GM23338 (cell line): ENCODE data around the gene STRC. TPM values are rescaled to one million over a fixed set of nuclear protein-coding genes. Genes with fewer than 3 reads are reported as not detected.

Experiments used
- ATAC-seq: fragments of 200-7000 bp; cut with Tn5 transposase; 3 replicates; pipeline ENCODE4 v1.9.1; 2020
- DNase-seq: peaks from one replicate; pipeline ENCODE4 v3.0.0-alpha.2; 2015; ENCODE audit warnings: low spot score
- H2AFZ ChIP-seq: fragments of 200-600 bp; sonication (generic); 2 replicates; pipeline ENCODE4 v1.8.0; 2016; ENCODE audit warnings: antibody characterized with exemption, mild to moderate bottlenecking, moderate library complexity
- H3F3A ChIP-seq: fragments of 200-600 bp; sonication (generic); replicated peaks from 2 replicates; pipeline ENCODE4 v1.8.0; 2017; ENCODE audit warnings: antibody characterized with exemption, mixed run types, low read depth
- H3K27ac ChIP-seq: fragments of 200-600 bp; sonication (generic); 2 replicates; pipeline ENCODE4 v1.6.1; 2016; ENCODE audit warnings: low read depth
- H3K27me3 ChIP-seq: fragments of 200-600 bp; sonication (generic); 2 replicates; pipeline ENCODE4 v1.8.0; 2016; ENCODE audit warnings: mild to moderate bottlenecking, mixed run types, moderate library complexity; ENCODE audit not compliant: insufficient read depth
- H3K36me3 ChIP-seq: fragments of 200-600 bp; sonication (generic); 2 replicates; pipeline ENCODE4 v1.8.0; 2016; ENCODE audit warnings: mild to moderate bottlenecking; ENCODE audit not compliant: insufficient read depth
- H3K4me1 ChIP-seq: fragments of 200-600 bp; sonication (generic); 2 replicates; pipeline ENCODE4 v1.8.0; 2016; ENCODE audit warnings: mild to moderate bottlenecking, moderate library complexity; ENCODE audit not compliant: insufficient read depth
- H3K4me2 ChIP-seq: fragments of 200-600 bp; sonication (generic); 2 replicates; pipeline ENCODE4 v1.7.1; 2017; ENCODE audit warnings: mixed run types
- H3K4me3 ChIP-seq: fragments of 200-600 bp; sonication (generic); 2 replicates; pipeline ENCODE4 v1.6.1; 2016; ENCODE audit warnings: mixed run types
- H3K79me2 ChIP-seq: fragments of 200-600 bp; sonication (generic); replicated peaks from 2 replicates; pipeline ENCODE4 v1.8.0; 2017; ENCODE audit warnings: mild to moderate bottlenecking; ENCODE audit not compliant: insufficient read depth
- H3K9me2 ChIP-seq: fragments of 200-600 bp; sonication (generic); 2 replicates; pipeline ENCODE4 v1.8.0; 2017; ENCODE audit not compliant: insufficient read depth
- H4K20me1 ChIP-seq: fragments of 200-600 bp; sonication (generic); replicated peaks from 2 replicates; pipeline ENCODE4 v1.8.0; 2017; ENCODE audit warnings: mild to moderate bottlenecking; ENCODE audit not compliant: insufficient read depth
- H3K27ac Mint-ChIP-seq: 2 replicates; pipeline ENCODE4 v1.8.0; 2020; ENCODE audit warnings: inconsistent platforms, mild to moderate bottlenecking, moderate library complexity, mixed read lengths
- H3K27me3 Mint-ChIP-seq: 3 replicates; pipeline ENCODE4 v1.8.0; 2022; ENCODE audit warnings: low read depth, mild to moderate bottlenecking, moderate library complexity, mixed read lengths, inconsistent platforms; ENCODE audit not compliant: insufficient read depth, poor library complexity
- H3K36me3 Mint-ChIP-seq: 3 replicates; pipeline ENCODE4 v1.8.0; 2021; ENCODE audit warnings: low read depth, mild to moderate bottlenecking, inconsistent platforms, moderate library complexity, mixed read lengths
- H3K4me1 Mint-ChIP-seq: 3 replicates; pipeline ENCODE4 v1.8.0; 2020; ENCODE audit warnings: mild to moderate bottlenecking, inconsistent platforms, mixed read lengths
- H3K4me3 Mint-ChIP-seq: 3 replicates; pipeline ENCODE4 v1.8.0; 2021; ENCODE audit warnings: moderate library complexity, mild to moderate bottlenecking, inconsistent platforms, mixed read lengths
- H3K9me3 Mint-ChIP-seq: 3 replicates; pipeline ENCODE4 v1.8.0; 2020; ENCODE audit warnings: moderate library complexity, mild to moderate bottlenecking, inconsistent platforms, mixed read lengths
- EZH2 ChIP-seq: fragments of 200-600 bp; sonication (generic); IDR thresholded peaks from one replicate; pipeline ENCODE4 v1.8.0; 2017; ENCODE audit warnings: antibody characterized with exemption, mild to moderate bottlenecking, low read depth; ENCODE audit not compliant: unreplicated experiment
- JUNB ChIP-seq: IDR thresholded peaks from one replicate; pipeline ENCODE4 v1.6.1; 2016; ENCODE audit warnings: antibody characterized with exemption; ENCODE audit not compliant: unreplicated experiment
- NANOG ChIP-seq: IDR thresholded peaks from 2 replicates; pipeline ENCODE4 v1.6.1; 2016; ENCODE audit warnings: antibody characterized with exemption, borderline replicate concordance
- POLR2AphosphoS5 ChIP-seq: IDR thresholded peaks from 2 replicates; pipeline ENCODE4 v1.6.1; 2016; ENCODE audit warnings: antibody characterized with exemption, low read depth
- STAT1 ChIP-seq: IDR thresholded peaks from one replicate; pipeline ENCODE4 v1.6.1; 2016; ENCODE audit warnings: antibody characterized with exemption; ENCODE audit not compliant: unreplicated experiment
- ZNF114 ChIP-seq: fragments of 250-450 bp; sonication (Bioruptor Pico); IDR thresholded peaks from 2 replicates; pipeline ENCODE4 v1.5.0; 2020; ENCODE audit warnings: mild to moderate bottlenecking, moderate library complexity
- ZNF331 ChIP-seq: fragments of 250-450 bp; sonication (Bioruptor Pico); IDR thresholded peaks from 2 replicates; pipeline ENCODE4 v1.5.0; 2020; ENCODE audit warnings: low read depth, mild to moderate bottlenecking, moderate library complexity
- polyA plus RNA-seq: library from polyadenylated mRNA; unstranded; fragments of >200 nt; fragmentation: Nextera tagmentation; extraction: Ambion mirVana; gene quantifications from 2 replicates; pipeline ENCODE4 v1.2.1, GENCODE V29; 2016
- total RNA-seq: library from RNA; depleted of rRNA; stranded (reverse); fragments of >200 nt; shearing (Covaris generic); gene quantifications from 2 replicates; pipeline ENCODE4 v1.2.3, GENCODE V29; 2014
- TF ChIP-seq, protein P1 (sequence below), 2 experiments: fragments of 200-600 bp in 1 of 2; sonication (generic) in 1 of 2; conservative IDR thresholded peaks; 2 replicates each; pipeline versions ENCODE4 v1.5.1 to v1.6.1; 2016 to 2017; ENCODE audit warnings: antibody characterized with exemption in 2 of 2, low read depth in 2 of 2, mild to moderate bottlenecking in 2 of 2, moderate library complexity in 1 of 2
- TF ChIP-seq, protein P2 (sequence below): IDR thresholded peaks from 2 replicates; pipeline ENCODE4 v1.6.1; 2016; ENCODE audit warnings: antibody characterized with exemption
- TF ChIP-seq, protein P3 (sequence below): IDR thresholded peaks from one replicate; pipeline ENCODE4 v1.6.1; 2018; ENCODE audit warnings: antibody characterized with exemption; ENCODE audit not compliant: unreplicated experiment
- TF ChIP-seq, protein P4 (sequence below): fragments of 250-450 bp; sonication (Bioruptor Pico); IDR thresholded peaks from 2 replicates; pipeline ENCODE4 v1.5.0; 2020; ENCODE audit warnings: mild to moderate bottlenecking, moderate library complexity

The STRC gene
- total and polyA plus RNA-seq, 2 experiments from 2014 or later: 0.40 to 0.45 TPM

DNA sequence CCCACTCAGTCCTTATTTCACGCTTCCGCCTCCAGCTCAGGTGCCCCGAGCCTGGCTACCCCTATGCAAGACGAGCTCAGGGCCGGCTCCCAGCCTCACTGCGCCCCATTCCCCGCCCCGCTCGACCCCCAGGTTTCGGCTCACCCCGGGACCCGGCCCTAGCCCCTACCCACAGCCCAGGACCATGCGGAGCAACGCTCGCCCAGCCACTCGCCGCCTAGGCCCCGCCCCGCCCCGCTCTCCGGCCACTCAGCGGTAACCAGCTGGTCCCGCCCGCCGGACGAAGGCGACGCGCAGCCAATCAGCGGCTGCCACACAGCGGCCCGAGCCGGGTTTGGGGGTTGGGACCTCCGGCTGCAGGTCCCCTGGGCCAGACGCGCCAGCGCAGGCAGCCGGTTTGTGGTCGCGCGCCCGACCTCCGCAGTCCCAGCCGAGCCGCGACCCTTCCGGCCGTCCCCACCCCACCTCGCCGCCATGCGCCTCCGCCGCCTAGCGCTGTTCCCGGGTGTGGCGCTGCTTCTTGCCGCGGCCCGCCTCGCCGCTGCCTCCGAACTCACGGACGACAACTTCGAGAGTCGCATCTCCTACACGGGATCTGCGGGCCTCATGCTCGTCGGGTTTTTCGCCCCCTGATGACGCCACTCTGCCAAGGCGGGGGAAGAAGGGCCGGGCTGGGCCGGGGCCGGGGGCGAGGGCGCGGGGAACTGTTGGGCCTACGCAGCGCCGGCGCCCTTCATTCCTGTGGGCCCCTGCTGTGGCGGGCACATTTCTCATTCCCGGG, 30.2 kb upstream of the STRC start, which contains the start of gene CATSPER2:
Gene CATSPER2 (minus strand): TSS at position 196 of the 781 bp plus-strand sequence. CDS start 783 bp downstream, outside the sequence.
- H3K36me3 ChIP-seq: no peaks in the 10 kb centered on the region; the same call in 1 of the 2 replicates
- no peak within 1 kb of the TSS for H3K27ac ChIP-seq
- ATAC-seq (peak; percentile 81), DNase-seq (peak; percentile 34)
- no peaks in the 10 kb centered on the region for H3K79me2 ChIP-seq
- Mint-ChIP-seq H3K27ac (no peak within 1 kb of the TSS), H3K4me1 (no peaks in the 10 kb centered on the region), H3K4me3 (no peak within 1 kb of the TSS), H3K27me3 (no peaks in the 10 kb centered on the region), H3K9me3 (peaks cover 26% of the 10 kb centered on the region), H3K36me3 (peaks cover 35% of the 10 kb centered on the region)
- H2AFZ ChIP-seq: no peak within 1 kb of the TSS
- no peak within 1 kb of the TSS for H3K4me2 ChIP-seq
- H4K20me1 ChIP-seq: no peaks in the 10 kb centered on the region
- no peaks in the 10 kb centered on the region for H3K4me1 ChIP-seq
- H3K9me2 ChIP-seq: no peaks in the 10 kb centered on the region
- H3K4me3 ChIP-seq: no peak within 1 kb of the TSS
- no peaks in the 10 kb centered on the region for H3K27me3 ChIP-seq
- TF ChIP-seq, protein P1, sequence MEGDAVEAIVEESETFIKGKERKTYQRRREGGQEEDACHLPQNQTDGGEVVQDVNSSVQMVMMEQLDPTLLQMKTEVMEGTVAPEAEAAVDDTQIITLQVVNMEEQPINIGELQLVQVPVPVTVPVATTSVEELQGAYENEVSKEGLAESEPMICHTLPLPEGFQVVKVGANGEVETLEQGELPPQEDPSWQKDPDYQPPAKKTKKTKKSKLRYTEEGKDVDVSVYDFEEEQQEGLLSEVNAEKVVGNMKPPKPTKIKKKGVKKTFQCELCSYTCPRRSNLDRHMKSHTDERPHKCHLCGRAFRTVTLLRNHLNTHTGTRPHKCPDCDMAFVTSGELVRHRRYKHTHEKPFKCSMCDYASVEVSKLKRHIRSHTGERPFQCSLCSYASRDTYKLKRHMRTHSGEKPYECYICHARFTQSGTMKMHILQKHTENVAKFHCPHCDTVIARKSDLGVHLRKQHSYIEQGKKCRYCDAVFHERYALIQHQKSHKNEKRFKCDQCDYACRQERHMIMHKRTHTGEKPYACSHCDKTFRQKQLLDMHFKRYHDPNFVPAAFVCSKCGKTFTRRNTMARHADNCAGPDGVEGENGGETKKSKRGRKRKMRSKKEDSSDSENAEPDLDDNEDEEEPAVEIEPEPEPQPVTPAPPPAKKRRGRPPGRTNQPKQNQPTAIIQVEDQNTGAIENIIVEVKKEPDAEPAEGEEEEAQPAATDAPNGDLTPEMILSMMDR (conservative IDR thresholded peaks at IDR 0.05; ENCODE audit: low read depth in 2 of 2): no peak
- no peak for TF ChIP-seq STAT1
- TF ChIP-seq POLR2AphosphoS5: no peak
- TF ChIP-seq, protein P2, sequence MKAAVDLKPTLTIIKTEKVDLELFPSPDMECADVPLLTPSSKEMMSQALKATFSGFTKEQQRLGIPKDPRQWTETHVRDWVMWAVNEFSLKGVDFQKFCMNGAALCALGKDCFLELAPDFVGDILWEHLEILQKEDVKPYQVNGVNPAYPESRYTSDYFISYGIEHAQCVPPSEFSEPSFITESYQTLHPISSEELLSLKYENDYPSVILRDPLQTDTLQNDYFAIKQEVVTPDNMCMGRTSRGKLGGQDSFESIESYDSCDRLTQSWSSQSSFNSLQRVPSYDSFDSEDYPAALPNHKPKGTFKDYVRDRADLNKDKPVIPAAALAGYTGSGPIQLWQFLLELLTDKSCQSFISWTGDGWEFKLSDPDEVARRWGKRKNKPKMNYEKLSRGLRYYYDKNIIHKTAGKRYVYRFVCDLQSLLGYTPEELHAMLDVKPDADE: no peak
- no peak for TF ChIP-seq NANOG
- TF ChIP-seq JUNB: no peak
- TF ChIP-seq ZNF331 (CRISPR knock-in tag): no peak
- TF ChIP-seq, protein P3, sequence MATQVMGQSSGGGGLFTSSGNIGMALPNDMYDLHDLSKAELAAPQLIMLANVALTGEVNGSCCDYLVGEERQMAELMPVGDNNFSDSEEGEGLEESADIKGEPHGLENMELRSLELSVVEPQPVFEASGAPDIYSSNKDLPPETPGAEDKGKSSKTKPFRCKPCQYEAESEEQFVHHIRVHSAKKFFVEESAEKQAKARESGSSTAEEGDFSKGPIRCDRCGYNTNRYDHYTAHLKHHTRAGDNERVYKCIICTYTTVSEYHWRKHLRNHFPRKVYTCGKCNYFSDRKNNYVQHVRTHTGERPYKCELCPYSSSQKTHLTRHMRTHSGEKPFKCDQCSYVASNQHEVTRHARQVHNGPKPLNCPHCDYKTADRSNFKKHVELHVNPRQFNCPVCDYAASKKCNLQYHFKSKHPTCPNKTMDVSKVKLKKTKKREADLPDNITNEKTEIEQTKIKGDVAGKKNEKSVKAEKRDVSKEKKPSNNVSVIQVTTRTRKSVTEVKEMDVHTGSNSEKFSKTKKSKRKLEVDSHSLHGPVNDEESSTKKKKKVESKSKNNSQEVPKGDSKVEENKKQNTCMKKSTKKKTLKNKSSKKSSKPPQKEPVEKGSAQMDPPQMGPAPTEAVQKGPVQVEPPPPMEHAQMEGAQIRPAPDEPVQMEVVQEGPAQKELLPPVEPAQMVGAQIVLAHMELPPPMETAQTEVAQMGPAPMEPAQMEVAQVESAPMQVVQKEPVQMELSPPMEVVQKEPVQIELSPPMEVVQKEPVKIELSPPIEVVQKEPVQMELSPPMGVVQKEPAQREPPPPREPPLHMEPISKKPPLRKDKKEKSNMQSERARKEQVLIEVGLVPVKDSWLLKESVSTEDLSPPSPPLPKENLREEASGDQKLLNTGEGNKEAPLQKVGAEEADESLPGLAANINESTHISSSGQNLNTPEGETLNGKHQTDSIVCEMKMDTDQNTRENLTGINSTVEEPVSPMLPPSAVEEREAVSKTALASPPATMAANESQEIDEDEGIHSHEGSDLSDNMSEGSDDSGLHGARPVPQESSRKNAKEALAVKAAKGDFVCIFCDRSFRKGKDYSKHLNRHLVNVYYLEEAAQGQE: no peak
- no peak for TF ChIP-seq ZNF114 (CRISPR knock-in tag)
- TF ChIP-seq, protein P4, sequence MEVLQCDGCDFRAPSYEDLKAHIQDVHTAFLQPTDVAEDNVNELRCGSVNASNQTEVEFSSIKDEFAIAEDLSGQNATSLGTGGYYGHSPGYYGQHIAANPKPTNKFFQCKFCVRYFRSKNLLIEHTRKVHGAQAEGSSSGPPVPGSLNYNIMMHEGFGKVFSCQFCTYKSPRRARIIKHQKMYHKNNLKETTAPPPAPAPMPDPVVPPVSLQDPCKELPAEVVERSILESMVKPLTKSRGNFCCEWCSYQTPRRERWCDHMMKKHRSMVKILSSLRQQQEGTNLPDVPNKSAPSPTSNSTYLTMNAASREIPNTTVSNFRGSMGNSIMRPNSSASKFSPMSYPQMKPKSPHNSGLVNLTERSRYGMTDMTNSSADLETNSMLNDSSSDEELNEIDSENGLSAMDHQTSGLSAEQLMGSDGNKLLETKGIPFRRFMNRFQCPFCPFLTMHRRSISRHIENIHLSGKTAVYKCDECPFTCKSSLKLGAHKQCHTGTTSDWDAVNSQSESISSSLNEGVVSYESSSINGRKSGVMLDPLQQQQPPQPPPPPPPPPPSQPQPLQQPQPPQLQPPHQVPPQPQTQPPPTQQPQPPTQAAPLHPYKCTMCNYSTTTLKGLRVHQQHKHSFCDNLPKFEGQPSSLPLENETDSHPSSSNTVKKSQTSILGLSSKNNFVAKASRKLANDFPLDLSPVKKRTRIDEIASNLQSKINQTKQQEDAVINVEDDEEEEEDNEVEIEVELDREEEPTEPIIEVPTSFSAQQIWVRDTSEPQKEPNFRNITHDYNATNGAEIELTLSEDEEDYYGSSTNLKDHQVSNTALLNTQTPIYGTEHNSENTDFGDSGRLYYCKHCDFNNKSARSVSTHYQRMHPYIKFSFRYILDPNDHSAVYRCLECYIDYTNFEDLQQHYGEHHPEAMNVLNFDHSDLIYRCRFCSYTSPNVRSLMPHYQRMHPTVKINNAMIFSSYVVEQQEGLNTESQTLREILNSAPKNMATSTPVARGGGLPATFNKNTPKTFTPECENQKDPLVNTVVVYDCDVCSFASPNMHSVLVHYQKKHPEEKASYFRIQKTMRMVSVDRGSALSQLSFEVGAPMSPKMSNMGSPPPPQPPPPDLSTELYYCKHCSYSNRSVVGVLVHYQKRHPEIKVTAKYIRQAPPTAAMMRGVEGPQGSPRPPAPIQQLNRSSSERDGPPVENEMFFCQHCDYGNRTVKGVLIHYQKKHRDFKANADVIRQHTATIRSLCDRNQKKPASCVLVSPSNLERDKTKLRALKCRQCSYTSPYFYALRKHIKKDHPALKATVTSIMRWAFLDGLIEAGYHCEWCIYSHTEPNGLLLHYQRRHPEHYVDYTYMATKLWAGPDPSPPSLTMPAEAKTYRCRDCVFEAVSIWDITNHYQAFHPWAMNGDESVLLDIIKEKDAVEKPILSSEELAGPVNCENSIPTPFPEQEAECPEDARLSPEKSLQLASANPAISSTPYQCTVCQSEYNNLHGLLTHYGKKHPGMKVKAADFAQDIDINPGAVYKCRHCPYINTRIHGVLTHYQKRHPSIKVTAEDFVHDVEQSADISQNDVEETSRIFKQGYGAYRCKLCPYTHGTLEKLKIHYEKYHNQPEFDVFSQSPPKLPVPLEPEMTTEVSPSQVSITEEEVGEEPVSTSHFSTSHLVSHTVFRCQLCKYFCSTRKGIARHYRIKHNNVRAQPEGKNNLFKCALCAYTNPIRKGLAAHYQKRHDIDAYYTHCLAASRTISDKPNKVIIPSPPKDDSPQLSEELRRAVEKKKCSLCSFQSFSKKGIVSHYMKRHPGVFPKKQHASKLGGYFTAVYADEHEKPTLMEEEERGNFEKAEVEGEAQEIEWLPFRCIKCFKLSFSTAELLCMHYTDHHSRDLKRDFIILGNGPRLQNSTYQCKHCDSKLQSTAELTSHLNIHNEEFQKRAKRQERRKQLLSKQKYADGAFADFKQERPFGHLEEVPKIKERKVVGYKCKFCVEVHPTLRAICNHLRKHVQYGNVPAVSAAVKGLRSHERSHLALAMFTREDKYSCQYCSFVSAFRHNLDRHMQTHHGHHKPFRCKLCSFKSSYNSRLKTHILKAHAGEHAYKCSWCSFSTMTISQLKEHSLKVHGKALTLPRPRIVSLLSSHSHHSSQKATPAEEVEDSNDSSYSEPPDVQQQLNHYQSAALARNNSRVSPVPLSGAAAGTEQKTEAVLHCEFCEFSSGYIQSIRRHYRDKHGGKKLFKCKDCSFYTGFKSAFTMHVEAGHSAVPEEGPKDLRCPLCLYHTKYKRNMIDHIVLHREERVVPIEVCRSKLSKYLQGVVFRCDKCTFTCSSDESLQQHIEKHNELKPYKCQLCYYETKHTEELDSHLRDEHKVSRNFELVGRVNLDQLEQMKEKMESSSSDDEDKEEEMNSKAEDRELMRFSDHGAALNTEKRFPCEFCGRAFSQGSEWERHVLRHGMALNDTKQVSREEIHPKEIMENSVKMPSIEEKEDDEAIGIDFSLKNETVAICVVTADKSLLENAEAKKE: no peak
- no peak for TF ChIP-seq EZH2
- H3F3A ChIP-seq: no peaks in the 10 kb centered on the region
